Panc1 (cell line): ENCODE data around the gene CIBAR2.

Source experiments
- POLR2AphosphoS5 ChIP-seq: IDR thresholded peaks from 2 replicates; pipeline ENCODE4 v1.6.1; 2012; ENCODE audit warnings: mild to moderate bottlenecking, low read depth, low read length, moderate library complexity
- REST ChIP-seq, 2 experiments: IDR thresholded peaks; 2 replicates each; pipeline ENCODE4 v1.6.1; 2011 to 2012; ENCODE audit warnings: low read depth in 2 of 2, control low read depth in 1 of 2, low read length in 1 of 2, mild to moderate bottlenecking in 1 of 2, moderate library complexity in 1 of 2; ENCODE audit not compliant: insufficient read depth in 1 of 2
- TF ChIP-seq, protein P1 (sequence below): fragments of 450-650 bp; IDR thresholded peaks from 2 replicates; pipeline ENCODE4 v1.5.1; 2017; ENCODE audit warnings: mild to moderate bottlenecking

DNA sequence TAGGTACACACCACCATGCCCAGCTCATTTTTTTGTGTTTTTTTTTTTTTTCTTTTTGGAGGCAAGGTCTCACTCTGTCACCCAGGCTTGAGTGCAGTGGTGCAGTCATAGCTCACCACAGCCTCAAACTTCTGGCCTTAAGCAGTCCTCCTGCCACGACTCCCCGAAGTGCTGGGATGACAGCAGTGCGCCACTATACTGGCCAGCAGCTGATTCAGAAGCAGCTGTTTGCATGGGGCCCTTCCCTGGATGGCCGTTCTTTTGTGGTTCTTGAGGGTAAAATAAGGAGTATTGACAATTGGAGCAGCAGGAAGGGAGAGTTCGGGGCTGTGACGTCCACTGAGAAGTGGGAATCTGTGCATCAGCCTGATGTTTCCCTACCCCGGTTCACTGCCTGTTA is 43.1 kb downstream of the CIBAR2 start:
- TF ChIP-seq, protein P1, sequence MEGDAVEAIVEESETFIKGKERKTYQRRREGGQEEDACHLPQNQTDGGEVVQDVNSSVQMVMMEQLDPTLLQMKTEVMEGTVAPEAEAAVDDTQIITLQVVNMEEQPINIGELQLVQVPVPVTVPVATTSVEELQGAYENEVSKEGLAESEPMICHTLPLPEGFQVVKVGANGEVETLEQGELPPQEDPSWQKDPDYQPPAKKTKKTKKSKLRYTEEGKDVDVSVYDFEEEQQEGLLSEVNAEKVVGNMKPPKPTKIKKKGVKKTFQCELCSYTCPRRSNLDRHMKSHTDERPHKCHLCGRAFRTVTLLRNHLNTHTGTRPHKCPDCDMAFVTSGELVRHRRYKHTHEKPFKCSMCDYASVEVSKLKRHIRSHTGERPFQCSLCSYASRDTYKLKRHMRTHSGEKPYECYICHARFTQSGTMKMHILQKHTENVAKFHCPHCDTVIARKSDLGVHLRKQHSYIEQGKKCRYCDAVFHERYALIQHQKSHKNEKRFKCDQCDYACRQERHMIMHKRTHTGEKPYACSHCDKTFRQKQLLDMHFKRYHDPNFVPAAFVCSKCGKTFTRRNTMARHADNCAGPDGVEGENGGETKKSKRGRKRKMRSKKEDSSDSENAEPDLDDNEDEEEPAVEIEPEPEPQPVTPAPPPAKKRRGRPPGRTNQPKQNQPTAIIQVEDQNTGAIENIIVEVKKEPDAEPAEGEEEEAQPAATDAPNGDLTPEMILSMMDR: no peak
- TF ChIP-seq POLR2AphosphoS5: no peak
- no peak for TF ChIP-seq REST (IDR thresholded peaks at IDR 0.05; ENCODE audit: insufficient read depth in 1 of 2, low read depth in 2 of 2, low read length in 1 of 2)
